ENCODE data around the gene CHIC2.

CHIC2 gene

DNA sequence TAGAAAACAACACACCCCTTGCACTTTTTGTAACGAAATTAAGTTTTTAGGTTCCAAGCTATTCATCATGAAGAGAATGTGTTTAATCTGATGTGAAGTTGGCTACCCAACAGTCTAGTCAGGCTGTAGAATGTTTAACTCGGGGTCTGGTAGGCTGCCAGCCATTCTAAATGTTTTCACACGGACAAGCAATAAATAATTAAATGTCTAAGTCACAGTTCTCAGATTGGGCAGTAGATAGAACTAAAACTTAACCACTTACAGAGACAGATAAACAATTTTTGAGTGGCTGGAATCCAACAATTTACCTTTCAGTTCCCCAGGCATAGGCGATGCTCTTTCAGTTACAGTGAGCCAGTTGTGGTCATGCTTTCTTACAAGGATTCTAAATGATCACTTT lies 66.5 kb downstream of the CHIC2 start:
- DNase-seq = no peak

DNA sequence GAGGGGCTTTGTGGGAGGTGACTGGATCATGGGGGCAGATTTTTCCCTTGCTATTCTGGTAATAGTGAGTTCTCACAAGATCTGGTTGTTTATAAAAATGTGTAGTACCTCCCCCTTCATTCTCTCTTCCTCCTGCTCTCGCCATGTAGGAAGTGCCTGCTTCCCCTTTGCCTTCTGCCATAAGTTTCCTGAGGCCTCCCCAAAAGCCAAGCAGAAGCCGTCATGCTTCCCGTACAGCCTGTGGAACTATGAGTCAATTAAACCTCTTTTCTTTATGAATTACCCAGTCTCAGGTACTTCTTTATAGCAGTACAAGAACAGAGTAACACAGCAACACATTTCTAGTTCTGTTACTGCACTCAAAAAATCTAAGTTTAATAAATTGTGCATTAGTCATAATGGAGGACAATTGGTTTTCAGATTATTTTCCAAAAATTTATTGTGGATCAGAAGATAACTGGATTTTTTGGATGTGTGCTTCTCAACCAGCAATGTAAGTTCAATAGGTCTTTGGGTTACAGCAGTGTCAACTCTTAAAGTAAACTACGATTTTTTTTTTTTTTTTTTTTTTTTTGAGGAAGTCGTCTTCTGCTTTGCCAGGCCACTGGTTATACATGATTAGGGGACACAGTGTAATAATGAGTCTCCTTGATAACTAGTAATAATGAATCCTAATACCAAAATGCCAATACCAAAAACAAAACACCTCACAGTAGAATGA lies 69.9 kb downstream of the CHIC2 start:
- DNase-seq = no peak

DNA sequence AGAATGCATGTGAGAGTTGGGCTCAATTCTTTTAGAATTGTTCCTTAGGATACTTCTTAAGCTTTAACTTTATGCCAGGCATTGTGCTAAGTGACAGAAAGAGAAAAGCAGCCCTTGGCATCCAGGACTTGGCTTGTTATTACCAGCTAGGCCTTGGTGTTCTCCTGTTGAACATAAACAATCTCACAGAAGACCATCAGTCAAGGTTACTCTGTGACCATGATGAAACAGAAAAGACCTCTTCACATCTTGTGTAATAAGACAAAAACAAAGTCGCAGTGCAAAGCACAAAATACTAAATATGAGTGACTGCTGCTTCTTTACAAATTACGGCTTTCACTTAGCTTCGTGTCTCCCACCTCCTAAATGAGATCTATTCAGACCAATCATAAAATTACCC lies 71.6 kb downstream of the CHIC2 start:
- DNase-seq = no peak

- no peak for DNase-seq
These were observed 72.6 kb downstream of the CHIC2 start for GRCh38 chr4:53991821-53992220.

DNA sequence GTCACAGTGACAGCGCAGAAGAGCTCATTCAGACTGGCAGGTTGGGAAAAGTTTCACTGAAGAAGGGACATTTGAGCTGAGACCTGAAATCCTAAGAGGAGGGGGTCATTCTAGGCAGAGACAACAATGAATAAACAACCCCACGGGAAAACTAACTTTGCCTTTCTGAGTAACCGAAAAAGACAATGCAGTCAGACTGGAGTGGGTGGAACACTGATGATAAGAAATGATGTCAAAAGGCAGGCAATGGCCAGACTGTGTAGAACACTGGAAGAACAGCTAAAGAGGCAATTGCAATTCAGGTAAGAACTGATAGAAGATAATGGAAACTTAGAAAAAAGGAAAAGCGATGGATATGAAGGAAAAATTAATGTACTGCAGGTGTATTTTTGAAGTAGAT lies 73.8 kb downstream of the CHIC2 start:
- DNase-seq = no peak

DNA sequence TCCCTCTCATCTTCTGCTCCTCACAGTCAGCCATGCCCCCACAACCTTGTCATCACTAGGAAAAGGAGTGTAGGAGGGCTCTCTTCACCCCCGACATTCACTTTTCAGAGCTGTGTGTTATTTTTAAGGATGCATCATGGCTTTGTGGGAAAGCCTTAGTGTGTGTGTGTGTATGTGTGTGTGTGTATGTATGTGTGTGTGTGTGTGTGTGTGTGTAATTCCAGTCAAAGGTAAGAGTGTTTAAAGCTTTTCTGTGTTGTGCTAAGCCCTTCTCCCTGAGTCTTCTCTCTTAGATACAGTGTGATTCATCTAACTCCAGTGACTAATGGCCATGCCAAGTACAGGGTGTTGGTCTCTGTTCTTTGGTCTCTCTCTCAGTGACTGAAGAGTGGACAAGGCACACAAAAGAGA lies 76.6 kb downstream of the CHIC2 start:
- DNase-seq = no peak

DNA sequence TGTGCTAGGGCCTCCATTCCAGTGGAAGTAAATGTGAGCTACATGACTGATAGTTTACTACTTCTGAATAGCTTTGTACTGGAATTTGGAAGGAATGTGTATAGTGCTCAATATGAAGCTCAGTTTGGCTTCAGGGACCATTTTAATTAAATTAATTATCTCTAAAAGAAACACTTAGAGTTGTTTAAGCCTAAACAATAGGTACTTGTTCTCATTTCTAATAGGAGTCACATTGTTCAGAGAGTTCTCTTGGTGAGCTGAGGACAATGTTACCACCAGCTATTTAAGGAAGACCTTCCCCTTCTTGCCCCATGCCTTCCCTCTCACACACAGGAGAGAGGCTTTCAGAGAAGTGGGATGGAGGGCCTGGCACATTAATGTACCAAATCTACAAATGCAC lies 78.3 kb downstream of the CHIC2 start:
- no peak for DNase-seq

DNA sequence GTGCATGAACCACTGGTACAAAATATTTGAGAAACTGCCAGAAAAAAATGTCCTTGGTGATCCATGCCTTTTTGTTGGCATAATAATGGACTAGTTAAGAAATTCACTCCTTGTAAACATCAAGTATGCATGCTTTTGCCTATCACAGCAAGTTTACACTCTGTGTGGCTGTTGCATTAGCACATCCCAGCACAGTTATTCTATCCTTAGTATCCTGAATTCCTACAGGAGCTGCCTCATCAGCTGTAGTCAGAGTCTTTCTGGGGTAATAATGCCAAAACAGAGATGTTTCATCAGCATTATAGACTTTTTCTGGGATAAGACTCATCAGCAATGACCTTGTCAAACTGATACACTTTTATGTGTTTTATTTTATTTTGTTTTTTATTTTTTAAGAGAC lies 82.8 kb downstream of the CHIC2 start:
- no peak for DNase-seq

GRCh38 chr4:53981066-53981465 lies 83.3 kb downstream of the CHIC2 start:
- no peak for DNase-seq

DNA sequence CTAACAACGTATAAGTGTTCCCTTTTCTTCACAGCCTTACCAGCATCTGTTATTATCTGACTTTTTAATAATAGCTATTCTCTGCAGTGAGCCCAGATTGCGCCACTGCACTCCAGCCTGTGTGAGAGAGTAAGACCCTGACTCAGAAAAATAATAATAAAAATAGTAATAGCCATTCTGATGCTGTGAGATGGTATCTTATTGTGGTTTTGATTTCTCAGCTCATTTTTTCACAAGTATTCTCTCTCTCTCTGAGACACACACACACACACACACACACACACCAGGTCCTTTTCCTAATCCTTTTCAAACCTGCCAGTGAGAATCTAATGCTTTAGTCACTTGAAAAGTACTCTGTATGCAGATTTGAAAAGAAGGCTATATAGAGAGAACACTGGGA lies 89.8 kb downstream of the CHIC2 start:
- no peak for DNase-seq

GRCh38 chr4:53967986-53968385 lies 96.4 kb downstream of the CHIC2 start:
- no peak for DNase-seq

DNA sequence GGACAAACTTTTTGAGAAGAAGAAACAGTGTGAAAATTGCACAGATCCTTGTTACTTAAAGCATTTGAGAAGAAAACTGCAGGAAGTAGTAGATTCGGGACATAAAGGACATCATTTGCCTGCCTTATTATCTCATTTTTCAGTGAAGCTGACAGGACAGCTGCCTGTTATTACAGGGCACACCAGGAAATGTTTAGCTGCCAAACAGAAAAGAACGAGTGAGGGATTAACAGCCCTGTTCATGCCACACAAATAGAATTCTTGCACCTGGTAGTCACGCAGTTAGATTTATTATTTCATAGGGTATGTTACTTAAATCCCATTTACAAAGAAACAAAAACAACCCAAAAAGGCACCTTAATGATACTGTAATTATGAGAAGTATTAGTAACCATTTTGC lies 100.6 kb downstream of the CHIC2 start:
- DNase-seq = no peak

DNA sequence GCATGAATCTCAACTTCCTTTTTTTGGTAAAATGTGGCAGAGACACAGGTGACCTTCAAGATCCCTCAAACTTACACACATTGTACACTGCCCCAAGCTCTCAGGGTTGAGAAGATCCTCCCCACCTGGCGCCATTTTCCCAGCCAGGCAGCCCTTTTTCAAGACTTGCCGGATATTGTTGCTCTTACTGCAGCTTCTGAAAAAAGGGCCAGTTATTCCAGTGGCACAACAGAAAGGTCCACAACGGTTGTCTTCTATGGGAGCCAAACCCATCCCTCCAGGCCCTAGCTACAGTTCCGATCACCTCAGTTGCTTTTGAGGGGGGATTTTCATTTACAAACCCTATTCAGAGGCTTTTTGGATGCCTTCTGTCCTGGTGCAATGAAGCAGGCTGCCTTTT lies 101.1 kb downstream of the CHIC2 start:
- no peak for DNase-seq

- no peak for DNase-seq
These were observed 101.7 kb downstream of the CHIC2 start for GRCh38 chr4:53962516-53963225.

- no peak for DNase-seq
These were observed 103.1 kb downstream of the CHIC2 start for GRCh38 chr4:53961351-53961750.

- no peak for DNase-seq
These were observed 103.6 kb downstream of the CHIC2 start for GRCh38 chr4:53960843-53961242.

Data from stimulated activated CD4-positive, alpha-beta T cell treated with anti-CD3 and anti-CD28 coated beads, Interleukin-12 subunit alpha, Interleukin-12 subunit beta, amount 100 ng/mL, for 4 hours (primary cell).